Measurements from ENCODE around the gene TBC1D20. TPM values are rescaled to one million over a fixed set of nuclear protein-coding genes. Genes with fewer than 3 reads are reported as not detected.

The TBC1D20 gene
- total and polyA plus RNA-seq, 2 of the 4 experiments (the other 2 are of a cell fraction): 39.1 to 42.8 TPM

GRCh38 chr20:399182-399707, 63.1 kb downstream of the TBC1D20 start:
- no TSS peak for BruUV-seq (replicated peaks)
- Histone ChIP-seq H4K5ac (ENCODE audit: low read depth, low read length) (no peak overlapping the region), H4K20me1 (ENCODE audit: insufficient read depth, low read length) (peaks cover 17% of the 10 kb centered on the region; the same call in 1 of the 2 replicates), H2BK5ac (ENCODE audit: low read depth, low read length, poor library complexity, severe bottlenecking) (no peak overlapping the region), H3K4me2 (ENCODE audit: low read depth, low read length) (no peak overlapping the region), H2BK20ac (ENCODE audit: low read depth, low read length) (no peak overlapping the region), H3K23ac (ENCODE audit: low read depth, low read length) (no peak overlapping the region), H2AK9ac (replicated peaks; ENCODE audit: low read depth, low read length, poor library complexity) (no peak overlapping the region), H3K9me1 (ENCODE audit: insufficient read depth, low read length) (peaks cover 9% of the 10 kb centered on the region; the same call in 1 of the 2 replicates), H2AFZ (replicated peaks; ENCODE audit: low read length, poor library complexity) (no peak overlapping the region), H3K4me3 (ENCODE audit: insufficient read depth, low read depth, low read length) (no peak overlapping the region), H3K36me3 (ENCODE audit: control insufficient read depth, insufficient read depth, low read length) (peaks cover 33% of the 10 kb centered on the region), H3K4ac (ENCODE audit: low read depth, low read length) (no peak overlapping the region), H3K9me3 (ENCODE audit: control insufficient read depth, insufficient read depth, low read length) (0 out of 2 replicates have a peak, but pooled peaks cover 3% of the 10 kb centered on the region), H3K79me1 (ENCODE audit: low read depth in 1 of 2, low read length in 2 of 2) (peaks cover 0 to 8% of the 10 kb centered on the region in 2 experiments; a peak in 2 of 4 replicates), H3K27ac (ENCODE audit: insufficient read depth, low read length) (no peak overlapping the region), H2BK15ac (ENCODE audit: low read depth, low read length) (no peak overlapping the region), H3K18ac (ENCODE audit: low read depth, low read length) (no peak overlapping the region), H2AK5ac (ENCODE audit: low read depth, low read length) (no peak overlapping the region), H3K4me1 (ENCODE audit: control insufficient read depth, insufficient read depth, low read length) (peaks cover 4% of the 10 kb centered on the region; the same call in 1 of the 2 replicates), H3K14ac (replicated peaks; ENCODE audit: low read depth, low read length) (no peak overlapping the region), H4K8ac (ENCODE audit: low read depth in 2 of 2, low read length in 2 of 2) (no peak overlapping the region), H4K91ac (ENCODE audit: insufficient read depth, low read depth, low read length) (no peak overlapping the region), H3K9ac (ENCODE audit: low read depth, low read length) (no peak overlapping the region), H3K56ac (ENCODE audit: extremely low read depth, insufficient read depth, low read length) (no peak overlapping the region), H2BK120ac (ENCODE audit: low read depth, low read length) (no peak overlapping the region), H3K27me3 (ENCODE audit: control insufficient read depth, insufficient read depth, low read length) (no peaks in the 10 kb centered on the region)
- intact Hi-C loops (cut with micrococcal nuclease) (no loop called here), dilution Hi-C loops (cut with HindIII; ENCODE audit: low sequenced_read_pairs, unreplicated experiment) (no loop called here), in situ Hi-C loops (cut with MboI; ENCODE audit: low sequenced_read_pairs) (no loop called here)
- TF ChIP-seq CEBPB (IDR thresholded peaks at IDR 0.05; ENCODE audit: low read depth, low read length) (no peak), MAZ (IDR thresholded peaks at IDR 0.05; ENCODE audit: borderline replicate concordance, low read depth, low read length) (no peak), BHLHE40 (IDR thresholded peaks at IDR 0.05; ENCODE audit: low read depth, low read length) (no peak), MXI1 (IDR thresholded peaks at IDR 0.05; ENCODE audit: borderline replicate concordance, low read depth, low read length) (no peak), FOS (IDR thresholded peaks at IDR 0.05; ENCODE audit: low read depth, low read length) (no peak), MAFK (IDR thresholded peaks at IDR 0.05; ENCODE audit: low read depth, low read length) (no peak), CHD1 (IDR thresholded peaks at IDR 0.05; ENCODE audit: low read depth, low read length) (no peak), POLR2A (IDR thresholded peaks at IDR 0.05; ENCODE audit: low read depth, low read length) (no peak), USF2 (IDR thresholded peaks at IDR 0.05; ENCODE audit: low read depth, low read length) (no peak), RFX5 (IDR thresholded peaks at IDR 0.05; ENCODE audit: low read depth, low read length) (no peak), SMC3 (IDR thresholded peaks at IDR 0.05; ENCODE audit: low read depth, low read length) (no peak), NFE2L2 (IDR thresholded peaks at IDR 0.05; ENCODE audit: low read depth, low read length) (no peak), RCOR1 (IDR thresholded peaks at IDR 0.05; ENCODE audit: insufficient replicate concordance, low read length) (no peak), CTCF (conservative IDR thresholded peaks at IDR 0.05; ENCODE audit: low read depth, low read length) (no peak), ELK1 (IDR thresholded peaks at IDR 0.05; ENCODE audit: borderline replicate concordance, low read depth, low read length) (no peak), RAD21 (IDR thresholded peaks at IDR 0.05; ENCODE audit: low read length) (no peak)
- ChIA-PET CTCF (no interaction called here), POLR2A (ENCODE audit: unreplicated experiment) (no interaction called here)
- ATAC-seq (ENCODE audit: low read depth) (no peak), DNase-seq (no peak)
- WGBS, 2 experiments (ENCODE audit: extremely low coverage in 2 of 2, insufficient read length in 1 of 2): 97% methylated on average over 5 of the region's 9 CpGs; no CpG with 5 or more reads in 1 of the 2 experiments

All from IMR-90 (cell line).